Mammary epithelial cell (primary cell): ENCODE data around the gene TBX19.

Experiments
- EZH2 ChIP-seq: IDR thresholded peaks from 2 replicates; pipeline ENCODE4 v1.6.1; 2012; ENCODE audit warnings: low read length, inconsistent platforms, borderline replicate concordance
- TF ChIP-seq, protein P1 (sequence below), 2 donors: IDR thresholded peaks in 1 of 2; conservative IDR thresholded peaks in 1 of 2; 2 replicates each; pipeline ENCODE4 v1.5.1; 2011 to 2012; ENCODE audit warnings: inconsistent platforms in 2 of 2, low read length in 2 of 2, mild to moderate bottlenecking in 2 of 2, control low read depth in 1 of 2, low read depth in 1 of 2; ENCODE audit not compliant: insufficient read depth in 1 of 2; ENCODE audit errors: extremely low read depth in 1 of 2

DNA sequence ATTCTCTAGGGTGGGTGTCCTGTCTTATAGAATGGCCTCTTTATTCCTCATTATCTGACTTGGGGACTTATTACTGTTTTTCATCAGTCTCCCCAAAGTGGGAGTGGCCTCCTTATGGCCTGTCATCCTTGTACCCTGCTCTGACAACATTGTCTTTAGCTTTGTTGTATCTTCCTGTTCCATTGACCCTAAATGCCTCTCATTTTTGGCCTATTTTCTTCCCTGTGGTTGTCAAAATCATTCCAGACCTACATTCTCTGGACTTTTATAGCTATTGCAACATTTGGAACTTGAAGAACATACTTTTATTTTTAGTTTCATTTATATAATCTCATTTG lies 45.2 kb upstream of the TBX19 start:
- TF ChIP-seq, protein P1, sequence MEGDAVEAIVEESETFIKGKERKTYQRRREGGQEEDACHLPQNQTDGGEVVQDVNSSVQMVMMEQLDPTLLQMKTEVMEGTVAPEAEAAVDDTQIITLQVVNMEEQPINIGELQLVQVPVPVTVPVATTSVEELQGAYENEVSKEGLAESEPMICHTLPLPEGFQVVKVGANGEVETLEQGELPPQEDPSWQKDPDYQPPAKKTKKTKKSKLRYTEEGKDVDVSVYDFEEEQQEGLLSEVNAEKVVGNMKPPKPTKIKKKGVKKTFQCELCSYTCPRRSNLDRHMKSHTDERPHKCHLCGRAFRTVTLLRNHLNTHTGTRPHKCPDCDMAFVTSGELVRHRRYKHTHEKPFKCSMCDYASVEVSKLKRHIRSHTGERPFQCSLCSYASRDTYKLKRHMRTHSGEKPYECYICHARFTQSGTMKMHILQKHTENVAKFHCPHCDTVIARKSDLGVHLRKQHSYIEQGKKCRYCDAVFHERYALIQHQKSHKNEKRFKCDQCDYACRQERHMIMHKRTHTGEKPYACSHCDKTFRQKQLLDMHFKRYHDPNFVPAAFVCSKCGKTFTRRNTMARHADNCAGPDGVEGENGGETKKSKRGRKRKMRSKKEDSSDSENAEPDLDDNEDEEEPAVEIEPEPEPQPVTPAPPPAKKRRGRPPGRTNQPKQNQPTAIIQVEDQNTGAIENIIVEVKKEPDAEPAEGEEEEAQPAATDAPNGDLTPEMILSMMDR (conservative IDR thresholded peaks at IDR 0.05 in 1 of 2, IDR thresholded peaks at IDR 0.05 in 1 of 2; ENCODE audit: extremely low read depth in 1 of 2, insufficient read depth in 1 of 2, low read depth in 1 of 2, low read length in 2 of 2): no peak
- no peak for TF ChIP-seq EZH2
